H1 (cell line): ENCODE measurements around the gene LILRB2. TPM values are rescaled to one million over a fixed set of nuclear protein-coding genes. Genes with fewer than 3 reads are reported as not detected.

Experiments used
- HDAC2 ChIP-seq, 2 experiments: fragments of 300-600 bp in 1 of 2; sonication (generic) in 1 of 2; IDR thresholded peaks; 2 replicates each; pipeline ENCODE4 v1.6.1; 2011 to 2012; ENCODE audit warnings: low read depth in 2 of 2, low read length in 2 of 2, mild to moderate bottlenecking in 2 of 2, moderate library complexity in 2 of 2, borderline replicate concordance in 1 of 2, inconsistent platforms in 1 of 2
- KDM4A ChIP-seq: IDR thresholded peaks from one replicate; pipeline ENCODE4 v1.7.1; 2012; ENCODE audit warnings: low read depth, mild to moderate bottlenecking, moderate library complexity, low read length, inconsistent platforms; ENCODE audit not compliant: severe bottlenecking
- POLR2A ChIP-seq, 2 experiments: IDR thresholded peaks; 1 replicate in 1 of 2; 2 replicates in 1 of 2; pipeline ENCODE4 v1.6.1; 2011; ENCODE audit warnings: low read depth in 2 of 2, low read length in 2 of 2, mild to moderate bottlenecking in 2 of 2; ENCODE audit errors: control extremely low read depth in 1 of 2
- SIN3A ChIP-seq, 2 experiments: IDR thresholded peaks in 1 of 2; conservative IDR thresholded peaks in 1 of 2; 2 replicates each; pipeline ENCODE4 v1.6.1; 2011 to 2012; ENCODE audit warnings: low read length in 2 of 2, improper control_type of control experiment in 1 of 2, low read depth in 1 of 2, mild to moderate bottlenecking in 1 of 2
- YY1 ChIP-seq: IDR thresholded peaks from 2 replicates; pipeline ENCODE4 v1.6.1; 2011; ENCODE audit warnings: low read depth, mild to moderate bottlenecking, low read length
- polyA plus RNA-seq, 7 experiments: library from polyadenylated mRNA; depleted of rRNA in 3 of 7; stranded (reverse) in 5 of 7; unstranded in 2 of 7; fragments of >200 nt in 5 of 7; fragments of 200-250 nt in 2 of 7; gene quantifications; 1 replicate in 5 of 7; 2 replicates in 1 of 7; 4 replicates in 1 of 7; pipeline versions ENCODE4 v1.2.1 to v1.2.3, GENCODE V29; 2011 to 2013; ENCODE audit warnings: missing spikeins in 2 of 7, mixed read lengths in 2 of 7
- total RNA-seq: library from RNA; stranded (reverse); fragmentation: NEBNext Ultra II Directional; extraction: Animal tissue kit (Norgen Biotek cat#: 25700); gene quantifications from 2 replicates; pipeline ENCODE4 v1.2.1, GENCODE V29; 2021

LILRB2 gene
- total and polyA plus RNA-seq, 2 of the 8 experiments (the other 6 are each of a cell fraction or from before 2014, with no cell fraction given), result not detected

DNA sequence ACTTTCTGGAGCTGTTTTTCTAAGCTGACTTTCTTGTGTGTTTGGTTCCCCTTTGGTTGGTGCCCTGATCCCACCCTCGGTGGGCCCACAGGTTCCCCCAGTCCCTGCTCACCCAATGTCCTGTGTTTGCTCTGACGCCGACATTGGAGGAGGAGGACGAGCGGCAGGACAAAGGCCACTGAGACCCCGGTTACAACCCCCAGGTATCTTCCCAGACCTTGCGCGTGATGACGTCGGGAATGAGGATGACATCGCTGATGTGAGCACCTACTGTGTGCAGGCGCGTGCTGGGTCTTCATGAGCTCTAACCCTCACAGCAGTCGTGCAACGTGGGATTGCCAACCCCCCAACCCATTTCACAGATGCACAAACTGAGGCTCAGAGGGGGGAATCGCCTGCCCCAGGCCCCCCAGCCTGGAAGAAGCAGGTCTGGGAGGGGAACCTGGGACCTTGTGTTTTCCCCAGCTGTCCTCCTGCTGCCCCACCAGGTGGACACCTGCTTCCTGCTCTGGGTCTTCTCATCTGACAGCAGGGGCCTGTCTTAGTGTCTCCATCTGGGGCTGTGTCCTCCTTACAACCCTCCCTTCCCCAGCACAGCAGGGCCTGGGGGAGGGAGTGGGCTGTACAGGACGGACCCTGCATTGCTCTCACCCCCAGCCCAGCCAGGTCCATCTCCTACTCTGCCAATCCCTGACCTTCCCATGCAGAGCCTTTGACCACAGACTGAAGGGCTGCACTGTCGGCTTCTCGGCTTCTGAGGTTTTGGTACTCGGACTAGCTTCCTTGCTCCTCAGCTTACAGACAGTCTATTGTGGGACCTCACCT, 33.6 kb downstream of the LILRB2 start (continued):
- TF ChIP-seq SIN3A (conservative IDR thresholded peaks at IDR 0.05 in 1 of 2, IDR thresholded peaks at IDR 0.05 in 1 of 2; ENCODE audit: low read depth in 1 of 2, low read length in 2 of 2) (no peak), KDM4A (no peak), YY1 (no peak), HDAC2 (IDR thresholded peaks at IDR 0.05; ENCODE audit: borderline replicate concordance in 1 of 2, low read depth in 2 of 2, low read length in 2 of 2) (no peak), POLR2A (IDR thresholded peaks at IDR 0.05; ENCODE audit: control extremely low read depth in 1 of 2, low read depth in 2 of 2, low read length in 2 of 2) (no peak)
